Peyer's patch (tissue), 4 donors: Measurements from ENCODE around the gene NEAT1.

ENCODE experiments used
- CTCF ChIP-seq, 6 experiments: fragments of 450-650 bp in 4 of 6; fragments of 200-600 bp in 2 of 6; sonication (generic) in 1 of 6; IDR thresholded peaks; one replicate each; pipeline ENCODE4 v1.5.1; 2017 to 2019; ENCODE audit warnings: antibody characterized with exemption in 6 of 6, mild to moderate bottlenecking in 3 of 6, moderate library complexity in 1 of 6
- POLR2A ChIP-seq, 2 donors: fragments of 450-650 bp; IDR thresholded peaks; one replicate each; pipeline ENCODE4 v1.5.1; 2017; ENCODE audit warnings: antibody characterized with exemption in 2 of 2, mild to moderate bottlenecking in 2 of 2, moderate library complexity in 2 of 2

DNA sequence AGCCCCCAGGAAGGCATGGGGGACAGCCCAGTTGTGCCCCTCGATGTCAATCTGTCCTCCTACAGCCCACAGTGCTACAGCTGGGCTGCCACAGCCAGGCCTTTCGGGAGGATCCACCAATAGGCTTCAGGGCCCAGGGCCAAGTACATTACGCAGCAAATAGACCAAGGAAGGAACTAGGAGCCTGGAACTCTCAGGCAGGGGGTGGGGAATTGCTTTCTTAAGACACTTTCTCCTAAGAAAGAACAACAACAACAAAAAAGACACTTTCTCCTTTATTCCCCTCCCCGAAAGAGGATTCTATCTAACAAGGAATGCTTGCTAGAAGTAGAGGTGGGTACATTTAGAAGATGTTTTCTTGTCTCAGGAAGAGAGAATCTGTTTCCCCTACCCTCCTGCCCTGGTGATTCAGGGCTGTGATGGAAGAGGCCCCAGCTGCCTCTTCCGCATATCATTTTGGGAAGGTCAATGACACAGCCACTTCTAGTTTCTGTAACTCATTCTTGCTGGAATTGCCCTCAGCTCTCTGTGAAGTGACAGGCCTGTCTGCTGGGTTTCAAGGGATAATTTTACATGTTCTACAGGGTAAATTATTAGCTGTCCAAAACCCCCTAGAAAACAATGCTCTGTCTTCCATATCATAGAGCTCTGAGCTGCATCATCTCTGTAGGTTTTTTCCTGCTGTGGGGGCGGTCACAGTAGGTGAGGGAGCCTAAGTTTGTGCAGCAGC is 70.2 kb downstream of the NEAT1 start:
- TF ChIP-seq CTCF (IDR thresholded peaks at IDR 0.05) (no peak), POLR2A (IDR thresholded peaks at IDR 0.05) (peak in 1 of 2 donors; percentile 55)
